HG03196 (cell line): ENCODE measurements around the gene CEP112.

Source experiments
- ATAC-seq: cut with Tn5 transposase; IDR thresholded peaks from one replicate; pipeline ENCODE4 v1.9.1; 2021; ENCODE audit not compliant: unreplicated experiment

CEP112 gene

GRCh38 chr17:65994679-65995078 is 197.3 kb downstream of the CEP112 start:
- no peak for ATAC-seq

DNA sequence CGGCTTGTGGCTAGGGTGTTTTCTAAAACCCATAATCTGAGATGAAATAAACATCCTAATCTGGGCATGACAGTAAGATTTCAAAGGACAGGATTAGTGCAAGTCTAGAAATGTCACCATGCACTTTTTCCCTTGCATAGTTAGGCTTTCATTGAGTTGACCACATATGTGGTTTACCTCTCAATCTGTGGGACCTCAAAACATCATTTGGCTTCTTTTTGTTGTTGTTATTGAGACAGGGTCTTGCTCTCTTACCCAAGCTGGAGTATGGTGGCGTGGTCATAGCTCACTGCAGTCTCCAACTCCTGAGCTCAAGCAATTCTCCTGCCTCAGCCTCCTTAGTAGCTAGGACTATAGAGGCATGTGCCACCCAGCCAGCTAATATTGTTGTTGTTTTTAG is 197.8 kb downstream of the CEP112 start:
- no peak for ATAC-seq

DNA sequence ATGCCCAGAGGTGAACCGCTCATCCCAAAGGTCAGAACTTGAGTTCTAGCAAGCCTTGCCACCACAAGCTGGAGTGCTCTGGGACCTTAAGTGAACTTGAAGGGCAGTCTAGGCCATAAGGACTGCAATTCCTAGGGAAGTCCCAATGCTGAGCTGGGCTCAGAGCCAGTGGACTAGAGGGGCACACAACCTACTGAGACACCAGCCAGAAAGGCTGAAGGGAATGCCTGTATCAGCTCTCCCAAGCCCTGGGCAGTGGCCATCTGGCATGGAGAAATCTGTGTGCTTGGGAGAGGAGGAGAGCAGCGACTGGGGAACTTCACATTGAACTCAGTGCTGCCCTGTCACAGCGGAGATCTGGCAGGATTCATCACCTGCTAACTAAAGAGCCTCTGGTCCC is 201.3 kb downstream of the CEP112 start:
- ATAC-seq, result no peak

GRCh38 chr17:65988451-65988850 is 203.5 kb downstream of the CEP112 start:
- ATAC-seq, result no peak

- no peak for ATAC-seq
These were observed 203.9 kb downstream of the CEP112 start for GRCh38 chr17:65987988-65988387.

DNA sequence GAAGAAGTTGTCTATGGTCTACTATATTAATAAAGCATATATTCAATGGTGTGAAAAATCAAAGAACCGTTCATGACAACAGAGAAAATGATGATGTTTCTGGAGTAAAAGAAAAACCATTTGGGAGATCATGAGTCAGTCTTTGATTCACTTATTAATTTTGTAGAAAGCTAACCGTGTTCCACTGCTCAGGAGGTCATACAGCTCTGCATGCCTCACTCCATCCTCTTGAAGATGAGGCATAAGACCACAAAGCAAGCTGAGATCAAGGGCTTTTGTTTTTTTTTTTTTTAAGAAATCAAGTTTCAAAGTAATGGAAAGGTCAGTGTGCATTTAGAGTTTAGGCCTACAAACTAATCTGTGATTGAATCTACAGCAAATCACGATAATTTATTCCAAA is 206.4 kb downstream of the CEP112 start:
- ATAC-seq, result no peak

GRCh38 chr17:65984299-65984698 is 207.6 kb downstream of the CEP112 start:
- ATAC-seq, result no peak

DNA sequence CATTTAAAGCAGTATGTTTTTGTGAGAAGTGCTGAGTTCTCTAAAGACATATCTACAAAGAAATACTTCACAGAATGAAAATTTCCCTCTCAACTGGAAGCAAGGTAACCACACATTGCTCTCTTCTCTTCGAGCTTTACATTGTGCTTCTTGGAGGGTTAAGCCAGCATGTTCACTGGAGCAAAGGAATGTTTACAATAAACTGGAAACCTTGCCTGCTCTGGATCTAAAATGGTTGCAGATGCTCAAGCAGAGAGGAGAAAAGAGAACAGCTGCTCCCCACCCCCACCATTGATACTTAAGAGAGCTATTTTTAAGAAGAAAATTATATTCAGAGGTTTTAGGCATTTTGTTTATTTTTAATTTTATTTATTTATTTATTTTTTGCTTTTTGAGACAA is 213.1 kb downstream of the CEP112 start:
- no peak for ATAC-seq

- ATAC-seq, result no peak
These were observed 214.9 kb downstream of the CEP112 start for GRCh38 chr17:65977041-65977440.

DNA sequence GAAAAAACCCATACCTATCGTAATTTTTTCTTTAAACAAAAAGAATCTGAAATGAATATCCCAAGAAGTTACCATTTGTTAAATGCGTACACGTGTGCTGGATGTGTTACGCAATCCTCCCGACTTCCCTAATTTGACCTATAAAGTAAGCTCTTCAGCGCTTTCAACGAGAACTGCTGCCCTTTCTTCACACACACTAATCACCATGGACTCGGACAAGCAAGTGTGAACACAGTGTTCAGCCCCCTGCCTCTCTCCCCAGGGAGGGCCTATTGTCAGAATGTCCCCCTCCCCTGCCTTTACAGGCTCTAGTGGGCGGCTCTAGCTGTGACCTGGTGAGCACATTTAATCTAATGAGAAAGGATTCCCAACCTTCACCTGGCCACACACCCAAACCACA is 216.1 kb downstream of the CEP112 start:
- no peak for ATAC-seq

DNA sequence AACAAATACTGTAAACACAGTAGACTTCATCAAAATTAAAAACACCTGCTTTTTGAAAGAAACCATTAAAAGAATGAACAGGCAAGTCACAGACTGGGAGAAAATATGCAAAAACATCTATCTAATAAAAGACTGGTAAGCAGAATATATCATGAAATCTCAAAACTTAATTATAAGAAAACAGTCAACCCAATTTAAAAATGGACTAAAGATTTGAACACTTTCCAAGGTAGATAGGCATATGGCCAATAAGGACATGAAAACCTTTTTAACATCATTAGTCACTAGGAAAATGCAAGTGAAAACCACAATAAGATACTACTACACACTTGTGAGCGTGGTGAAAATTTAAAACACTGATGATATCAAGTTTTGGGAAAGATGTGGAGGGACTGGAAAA is 218.7 kb downstream of the CEP112 start:
- ATAC-seq, result no peak

GRCh38 chr17:65967372-65967771 is 224.6 kb downstream of the CEP112 start:
- ATAC-seq, result no peak

DNA sequence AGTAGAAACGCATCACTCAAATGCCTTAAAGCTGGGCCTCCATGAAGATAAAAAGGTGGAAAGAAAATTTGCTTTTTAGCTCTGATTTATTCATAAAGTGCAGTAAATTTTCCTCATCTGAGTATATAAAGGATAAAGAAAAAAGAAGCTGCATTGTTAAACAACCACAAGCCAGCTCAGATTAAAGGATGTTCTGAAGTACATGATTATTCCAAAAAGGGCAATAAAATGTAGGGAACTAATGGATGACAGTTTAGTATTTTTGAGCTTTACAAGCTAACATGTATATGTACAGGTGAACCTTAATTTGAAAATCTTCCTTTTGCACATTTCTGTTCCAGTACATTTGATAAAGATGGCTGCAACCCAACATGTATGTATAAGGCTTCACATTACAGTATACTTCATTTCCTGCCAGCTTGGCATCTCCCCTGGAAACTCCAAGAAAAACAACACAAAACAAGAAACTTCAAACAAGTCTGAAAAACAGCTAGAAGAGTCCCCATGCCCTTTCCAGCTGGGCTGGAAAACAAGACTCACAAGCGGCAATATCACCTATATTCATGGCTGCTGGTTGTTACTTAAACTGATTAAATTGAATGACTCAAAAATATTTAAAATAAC is 225.7 kb downstream of the CEP112 start:
- ATAC-seq, result no peak

GRCh38 chr17:65963179-65963578 is 228.8 kb downstream of the CEP112 start:
- ATAC-seq, result no peak

GRCh38 chr17:65959630-65960029 is 232.3 kb downstream of the CEP112 start:
- no peak for ATAC-seq

- ATAC-seq, result no peak
These were observed 235.1 kb downstream of the CEP112 start for GRCh38 chr17:65956814-65957213.

DNA sequence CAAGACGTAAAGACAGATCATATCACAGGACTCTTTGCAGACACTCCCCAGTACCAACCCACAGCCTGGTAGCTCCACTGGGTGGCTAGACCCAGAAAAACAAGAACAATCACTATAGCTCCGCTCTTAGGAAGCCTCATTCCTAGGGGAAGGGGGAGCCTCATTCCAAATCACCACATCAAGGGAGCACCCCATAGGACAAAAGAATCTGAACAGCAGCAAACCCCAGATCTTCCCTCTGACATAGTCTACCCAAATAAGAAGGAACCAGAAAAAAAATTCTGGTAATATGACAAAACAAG is 237.8 kb downstream of the CEP112 start:
- ATAC-seq, result no peak

DNA sequence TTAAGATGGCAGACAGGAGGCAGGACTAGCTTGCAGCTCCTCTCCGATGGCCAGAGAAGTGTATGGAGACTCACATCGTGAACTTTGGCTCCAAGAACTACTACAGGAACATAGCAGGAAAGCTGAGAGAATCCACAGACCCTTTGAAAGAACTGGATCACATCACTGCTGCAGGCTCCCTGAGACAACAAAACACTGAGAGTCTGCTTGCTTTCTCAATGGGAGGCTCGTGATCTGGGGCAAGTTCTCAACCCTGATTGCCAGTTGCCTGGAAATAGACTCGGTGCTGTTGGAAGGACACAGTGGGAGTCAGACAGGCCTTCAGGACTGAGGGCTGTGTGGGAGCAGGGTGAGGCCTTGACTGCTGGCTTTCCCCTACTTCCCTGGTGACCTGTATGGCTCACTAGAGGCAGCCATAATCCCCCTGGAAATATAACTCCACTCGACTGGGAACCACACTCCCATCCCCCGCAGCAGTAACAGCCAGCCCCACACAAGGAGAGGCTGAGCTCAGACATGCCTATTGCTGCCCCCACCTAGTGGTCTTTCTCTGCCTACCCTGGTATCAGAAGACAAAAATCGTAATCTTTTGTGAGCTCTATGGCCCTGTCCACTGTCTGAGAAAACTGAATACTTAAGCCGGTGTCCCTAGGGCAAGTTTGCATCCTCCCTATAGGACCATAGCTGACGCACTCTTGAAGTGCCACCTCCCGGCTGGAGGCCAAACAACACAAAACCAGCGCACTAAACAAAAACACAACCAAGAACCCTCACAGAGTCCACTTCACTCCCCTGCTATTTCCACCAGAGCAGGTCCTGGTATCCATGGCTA is 238.4 kb downstream of the CEP112 start:
- no peak for ATAC-seq

DNA sequence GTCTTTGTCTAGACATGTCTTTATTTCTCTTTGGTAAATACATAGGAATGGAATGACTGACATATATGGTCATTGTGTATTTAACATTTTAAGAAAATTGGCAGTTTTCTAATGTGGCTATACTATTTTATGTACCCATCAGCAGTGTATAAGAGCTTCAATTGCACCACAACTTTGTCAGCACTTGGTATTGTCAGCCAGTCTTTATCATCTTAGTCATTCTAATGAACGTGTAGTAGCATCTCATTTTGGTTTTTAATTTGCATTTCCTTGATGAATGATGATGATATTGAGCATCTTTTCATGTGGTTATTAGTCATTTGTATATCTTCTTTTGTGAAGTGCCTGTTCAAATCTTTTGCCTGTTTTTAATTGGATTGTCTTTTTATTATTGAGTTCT is 239.3 kb downstream of the CEP112 start:
- no peak for ATAC-seq

- no peak for ATAC-seq
These were observed 239.9 kb downstream of the CEP112 start for GRCh38 chr17:65952015-65952414.

DNA sequence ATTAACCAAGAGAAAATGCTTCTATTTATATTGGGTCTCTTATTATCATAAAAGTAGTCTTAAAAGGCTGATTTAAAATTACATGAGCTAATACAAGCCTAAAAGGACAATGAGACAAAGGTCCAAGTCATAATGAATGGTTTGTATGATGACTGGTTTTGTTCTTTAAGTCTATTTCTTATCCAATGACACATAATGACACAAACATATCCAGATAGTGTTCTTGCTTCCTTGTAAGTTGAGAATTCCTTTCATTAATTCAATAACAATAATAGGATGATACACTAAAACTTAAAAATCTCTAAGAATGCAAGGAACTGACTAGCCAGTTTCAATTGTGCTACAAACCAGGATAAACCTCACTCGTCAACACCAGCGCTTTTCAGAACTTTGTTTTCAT is 244.1 kb downstream of the CEP112 start:
- ATAC-seq, result no peak

- no peak for ATAC-seq
These were observed 249.3 kb downstream of the CEP112 start for GRCh38 chr17:65942592-65942991.

- ATAC-seq, result no peak
These were observed 250.5 kb downstream of the CEP112 start for GRCh38 chr17:65941356-65941899.
